ENCODE measurements around the gene CRACR2A. TPM values are rescaled to one million over a fixed set of nuclear protein-coding genes. Genes with fewer than 3 reads are reported as not detected.
A peak's percentile ranks its signal among the peaks of the same experiment; 100 is the strongest.

The CRACR2A gene
- total RNA-seq, 6 experiments from 2014 or later: 0.43 to 1.5 (median 0.91) TPM

DNA sequence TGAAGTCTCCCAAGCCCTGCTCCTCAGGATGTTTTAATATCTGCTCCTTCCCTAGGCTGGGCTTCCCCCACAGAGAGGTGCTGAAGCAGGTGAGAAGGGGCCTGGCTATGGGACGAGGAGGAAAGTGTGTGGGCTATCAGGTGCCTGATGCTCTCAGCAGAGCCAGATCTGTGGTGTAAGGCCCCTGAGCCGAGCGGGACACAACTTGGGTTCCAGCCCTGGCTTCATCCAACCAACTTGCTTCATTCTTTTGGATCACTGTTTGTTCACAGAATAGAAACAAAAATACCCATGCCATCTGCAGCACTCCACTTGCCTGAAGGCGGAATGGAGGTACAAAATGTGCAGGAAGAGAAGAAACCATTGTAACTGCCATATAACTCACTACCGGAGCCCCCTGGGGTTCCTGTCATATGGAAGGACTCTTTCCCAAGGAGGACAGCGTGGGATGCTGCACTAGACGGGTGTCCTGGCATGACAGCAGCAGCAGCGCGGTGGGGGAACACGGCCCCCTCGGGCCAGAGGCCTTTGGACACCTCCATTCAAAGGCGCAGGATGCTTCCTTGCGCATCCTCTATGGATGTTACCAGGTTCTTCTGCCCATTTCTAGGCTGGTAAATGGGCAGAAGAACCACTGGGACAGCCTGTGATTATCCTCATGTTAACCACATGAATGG lies 95.8 kb downstream of the CRACR2A start:
- no peak for TF ChIP-seq POLR2A (IDR thresholded peaks at IDR 0.05)
- TF ChIP-seq, protein P1, sequence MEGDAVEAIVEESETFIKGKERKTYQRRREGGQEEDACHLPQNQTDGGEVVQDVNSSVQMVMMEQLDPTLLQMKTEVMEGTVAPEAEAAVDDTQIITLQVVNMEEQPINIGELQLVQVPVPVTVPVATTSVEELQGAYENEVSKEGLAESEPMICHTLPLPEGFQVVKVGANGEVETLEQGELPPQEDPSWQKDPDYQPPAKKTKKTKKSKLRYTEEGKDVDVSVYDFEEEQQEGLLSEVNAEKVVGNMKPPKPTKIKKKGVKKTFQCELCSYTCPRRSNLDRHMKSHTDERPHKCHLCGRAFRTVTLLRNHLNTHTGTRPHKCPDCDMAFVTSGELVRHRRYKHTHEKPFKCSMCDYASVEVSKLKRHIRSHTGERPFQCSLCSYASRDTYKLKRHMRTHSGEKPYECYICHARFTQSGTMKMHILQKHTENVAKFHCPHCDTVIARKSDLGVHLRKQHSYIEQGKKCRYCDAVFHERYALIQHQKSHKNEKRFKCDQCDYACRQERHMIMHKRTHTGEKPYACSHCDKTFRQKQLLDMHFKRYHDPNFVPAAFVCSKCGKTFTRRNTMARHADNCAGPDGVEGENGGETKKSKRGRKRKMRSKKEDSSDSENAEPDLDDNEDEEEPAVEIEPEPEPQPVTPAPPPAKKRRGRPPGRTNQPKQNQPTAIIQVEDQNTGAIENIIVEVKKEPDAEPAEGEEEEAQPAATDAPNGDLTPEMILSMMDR (IDR thresholded peaks at IDR 0.05): no peak
- no peaks in the 10 kb centered on the region for H3K27me3 ChIP-seq
- DNase-seq (no peak), ATAC-seq (no peak)
- no peak overlapping the region for H3K4me3 ChIP-seq
- H3K4me1 ChIP-seq: no peaks in the 10 kb centered on the region
- no peak overlapping the region for H3K27ac ChIP-seq
- intact Hi-C loops (cut with DNase I): loop anchor here in 1 of 2 donors (5.0 kb wide), 1 partner anchor 120 kb away; no protein-coding TSS in a partner anchor
- H3K9me3 ChIP-seq: no peaks in the 10 kb centered on the region
- H3K36me3 ChIP-seq: no peaks in the 10 kb centered on the region
- WGBS (ENCODE audit: insufficient coverage, low coverage, low lambda C conversion rate, missing lambda C conversion rate): 89% methylated on average over 3 of the region's 13 CpGs

DNA sequence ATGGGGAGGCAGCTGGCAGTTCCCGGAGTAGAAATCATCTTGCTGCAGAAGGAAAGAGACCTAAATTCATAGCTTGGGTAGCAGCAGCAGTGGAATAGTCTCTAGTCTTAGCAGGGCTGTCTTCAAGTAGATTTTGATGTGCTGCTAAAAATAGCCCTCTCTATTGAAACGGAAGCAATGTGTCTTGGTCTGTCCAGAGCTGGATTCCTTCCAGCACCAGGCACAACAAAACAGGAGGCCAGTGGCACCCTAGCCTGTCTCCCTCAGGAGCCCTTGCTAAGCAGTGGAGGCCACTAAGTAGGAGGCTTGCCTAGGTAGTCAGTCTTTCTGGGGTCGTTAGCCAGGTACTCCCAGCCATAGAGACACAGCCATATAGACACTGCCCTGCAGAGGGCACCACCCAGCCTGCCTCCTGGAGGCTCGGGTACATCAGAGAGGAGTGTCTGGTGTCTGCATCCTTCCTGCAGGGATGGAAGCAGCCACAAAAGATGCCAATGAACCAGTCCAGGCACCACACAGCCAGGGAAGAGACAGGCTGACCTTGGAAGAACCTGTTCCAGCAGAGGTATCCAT lies 97.5 kb downstream of the CRACR2A start:
- ATAC-seq: peak; percentile 60 to 87 (median 72)
- Histone ChIP-seq H3K9me3 (no peaks in the 10 kb centered on the region), H3K4me1 (no peaks in the 10 kb centered on the region), H3K27me3 (no peaks in the 10 kb centered on the region), H3K27ac (no peak overlapping the region), H3K36me3 (no peaks in the 10 kb centered on the region), H3K4me3 (no peak overlapping the region)
- TF ChIP-seq, protein P1 (IDR thresholded peaks at IDR 0.05): peak; percentile 25 to 50 (median 36)
- TF ChIP-seq POLR2A (IDR thresholded peaks at IDR 0.05): no peak
- 38% methylated on average over 2 of the region's 4 CpGs for WGBS (ENCODE audit: insufficient coverage, low coverage, low lambda C conversion rate, missing lambda C conversion rate)
- intact Hi-C loops (cut with DNase I): loop anchor here in 1 of 2 donors (5.0 kb wide), 1 partner anchor 122 kb away; no protein-coding TSS in a partner anchor
- peak in 1 of 3 donors; percentile 30 for DNase-seq

- DNase-seq: no peak
- H3K27ac ChIP-seq: no peak overlapping the region
- ATAC-seq: no peak
- H3K36me3 ChIP-seq: no peaks in the 10 kb centered on the region
- no peak overlapping the region for H3K4me3 ChIP-seq
- no peaks in the 10 kb centered on the region for H3K4me1 ChIP-seq
- H3K9me3 ChIP-seq: no peaks in the 10 kb centered on the region
- TF ChIP-seq POLR2A (IDR thresholded peaks at IDR 0.05): no peak
- TF ChIP-seq, protein P1 (IDR thresholded peaks at IDR 0.05): no peak
- H3K27me3 ChIP-seq: no peaks in the 10 kb centered on the region
- WGBS (ENCODE audit: insufficient coverage, low coverage, low lambda C conversion rate, missing lambda C conversion rate): 65% methylated on average over 4 of the region's 6 CpGs
- intact Hi-C loops (cut with DNase I): no loop called here
These were observed 101.1 kb downstream of the CRACR2A start for GRCh38 chr12:3651585-3652424.

DNA sequence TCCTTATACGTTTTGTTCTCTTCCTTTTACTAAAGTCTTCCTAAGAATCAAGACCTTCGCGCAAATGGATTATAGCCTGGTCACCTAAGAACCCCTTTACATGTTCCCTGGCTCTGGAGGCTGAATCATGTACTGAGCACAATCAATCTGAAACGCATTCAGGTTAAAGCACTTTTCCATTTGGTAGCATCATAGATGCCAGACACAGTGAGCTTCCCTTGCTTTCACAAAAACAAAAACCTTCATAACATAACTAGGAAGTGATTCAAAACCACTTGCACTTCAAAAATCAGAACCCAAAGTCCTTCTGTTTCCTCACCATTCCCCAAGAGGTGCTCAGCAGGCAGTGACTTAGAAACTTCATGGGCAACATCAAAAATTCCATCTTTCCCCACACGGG lies 105.4 kb downstream of the CRACR2A start:
- Histone ChIP-seq H3K36me3 (no peaks in the 10 kb centered on the region), H3K27me3 (no peaks in the 10 kb centered on the region), H3K4me3 (no peak overlapping the region), H3K27ac (no peak overlapping the region), H3K9me3 (no peaks in the 10 kb centered on the region), H3K4me1 (no peaks in the 10 kb centered on the region)
- DNase-seq (no peak), ATAC-seq (no peak)
- 84% methylated on average over 5 of the region's 5 CpGs for WGBS (ENCODE audit: insufficient coverage, low coverage, low lambda C conversion rate, missing lambda C conversion rate)
- no peak for TF ChIP-seq POLR2A (IDR thresholded peaks at IDR 0.05)
- TF ChIP-seq, protein P1 (IDR thresholded peaks at IDR 0.05): no peak
- intact Hi-C loops (cut with DNase I): no loop called here

Data from right lobe of liver (tissue), 6 donors.